Body of pancreas (tissue), 4 donors: Measurements from ENCODE around the gene CCR6. TPM values are rescaled to one million over a fixed set of nuclear protein-coding genes. Genes with fewer than 3 reads are reported as not detected.
"Not testable (repeated sequence)": the region's sequence is repeated elsewhere in the genome, so short reads cannot be mapped to it uniquely, and the experiment has no call there.

Source experiments
- ATAC-seq: fragments of 150-250 bp; one replicate; pipeline ENCODE4 v1.9.1; 2016
- DNase-seq, 4 donors: peaks; one replicate each; pipeline ENCODE4 v3.0.0-alpha.2; 2019
- H3K27ac ChIP-seq, 4 donors: fragments of 200-600 bp; sonication (generic); 1 replicate in 3 of 4; 2 replicates in 1 of 4; pipeline versions ENCODE4 v1.5.1 to v1.6.1; 2016 to 2019; ENCODE audit warnings: mild to moderate bottlenecking in 1 of 4, mixed read lengths in 1 of 4, moderate library complexity in 1 of 4
- H3K27me3 ChIP-seq, 2 donors: fragments of 200-600 bp; sonication (generic); one replicate each; pipeline ENCODE4 v1.6.0; 2016; ENCODE audit warnings: mild to moderate bottlenecking in 1 of 2
- H3K36me3 ChIP-seq, 2 donors: fragments of 200-600 bp; sonication (generic); replicated peaks in 1 of 2; 2 replicates each; pipeline ENCODE4 v1.5.1; 2016; ENCODE audit warnings: low read depth in 2 of 2; ENCODE audit not compliant: insufficient read depth in 1 of 2
- H3K4me1 ChIP-seq: fragments of 200-600 bp; sonication (generic); one replicate; pipeline ENCODE4 v1.6.0; 2016
- H3K4me3 ChIP-seq, 2 donors: fragments of 200-600 bp; sonication (generic); 1 replicate in 1 of 2; 2 replicates in 1 of 2; pipeline ENCODE4 v1.5.1; 2016 to 2019
- H3K9me3 ChIP-seq, 3 donors: fragments of 200-600 bp; sonication (generic); 1 replicate in 2 of 3; 2 replicates in 1 of 3; pipeline ENCODE4 v1.5.1; 2016
- CTCF ChIP-seq, 7 experiments: fragments of 450-650 bp in 4 of 7; fragments of 200-600 bp in 3 of 7; sonication (generic) in 3 of 7; IDR thresholded peaks; one replicate each; pipeline ENCODE4 v1.5.1; 2016 to 2019; ENCODE audit warnings: antibody characterized with exemption in 7 of 7
- POLR2A ChIP-seq, 3 donors: fragments of 450-650 bp; IDR thresholded peaks; one replicate each; pipeline ENCODE4 v1.6.1; 2016; ENCODE audit warnings: antibody characterized with exemption in 3 of 3, mild to moderate bottlenecking in 2 of 3
- WGBS, 2 donors: methylation state at CpG; one replicate each; pipeline ENCODE4 v1.1.5; 2017; 5-methylcytosine and 5-hydroxymethylcytosine counted together
- intact Hi-C: fragments of 100-400 bp; cut with DNase I; formaldehyde crosslinking; loops from one replicate; pipeline ENCODE4 v1.15.1; 2023
- total RNA-seq, 2 donors: library from RNA; depleted of rRNA; stranded (reverse); fragments of >200 nt; gene quantifications; one replicate each; pipeline ENCODE4 v1.1.0, GENCODE V29; 2016

The CCR6 gene
- total RNA-seq, 2 donors from 2014 or later, result not detected

- H3K27ac ChIP-seq, result no peak overlapping the region
- ATAC-seq, result no peak
- DNase-seq, result no peak
- H3K36me3 ChIP-seq, result no peaks in the 10 kb centered on the region
- no peaks in the 10 kb centered on the region for H3K4me1 ChIP-seq
- intact Hi-C loops, result no loop called here
- TF ChIP-seq CTCF (IDR thresholded peaks at IDR 0.05) (no peak), POLR2A (IDR thresholded peaks at IDR 0.05) (no peak)
- no peak overlapping the region for H3K4me3 ChIP-seq
- H3K9me3 ChIP-seq, result no peaks in the 10 kb centered on the region
- WGBS, 2 donors, result 78 to 83% methylated on average over 11 of the region's 11 CpGs
- H3K27me3 ChIP-seq, result no peaks in the 10 kb centered on the region
Measured at GRCh38 chr6:167079853-167080297, 43.0 kb upstream of the CCR6 start.

- ATAC-seq (no peak), DNase-seq (no peak)
- Histone ChIP-seq H3K4me3 (no peak overlapping the region), H3K27me3 (no peaks in the 10 kb centered on the region), H3K27ac (no peak overlapping the region), H3K9me3 (peaks cover 0 to 12% (median 0%) of the 10 kb centered on the region in 3 donors), H3K36me3 (no peaks in the 10 kb centered on the region), H3K4me1 (no peaks in the 10 kb centered on the region)
- TF ChIP-seq CTCF (IDR thresholded peaks at IDR 0.05), result no peak
- 73 to 79% methylated on average over 3 of the region's 3 CpGs for WGBS, 2 donors
- intact Hi-C loops, result no loop called here
Measured at GRCh38 chr6:167087857-167088354, 35.0 kb upstream of the CCR6 start.

GRCh38 chr6:167088741-167089140 is 34.2 kb upstream of the CCR6 start:
- H3K4me1 ChIP-seq, DNase-seq, H3K36me3 ChIP-seq, ATAC-seq, intact Hi-C loops, H3K27me3 ChIP-seq, H3K4me3 ChIP-seq, H3K27ac ChIP-seq: not testable (repeated sequence)
- H3K9me3 ChIP-seq, result peaks cover 0 to 12% (median 0%) of the 10 kb centered on the region in 3 donors

- intact Hi-C loops, result no loop called here
- no peaks in the 10 kb centered on the region for H3K27me3 ChIP-seq
- H3K4me1 ChIP-seq, result no peaks in the 10 kb centered on the region
- H3K4me3 ChIP-seq, result no peak overlapping the region
- H3K27ac ChIP-seq, result no peak overlapping the region
- TF ChIP-seq CTCF (IDR thresholded peaks at IDR 0.05) (no peak), POLR2A (IDR thresholded peaks at IDR 0.05) (no peak)
- 73 to 78% methylated on average over 10 to 11 of the region's 11 CpGs for WGBS, 2 donors
- peaks cover 0 to 12% (median 0%) of the 10 kb centered on the region in 3 donors for H3K9me3 ChIP-seq
- H3K36me3 ChIP-seq, result no peaks in the 10 kb centered on the region
- DNase-seq (no peak), ATAC-seq (no peak)
Measured at GRCh38 chr6:167089243-167090142, 33.4 kb upstream of the CCR6 start.

DNA sequence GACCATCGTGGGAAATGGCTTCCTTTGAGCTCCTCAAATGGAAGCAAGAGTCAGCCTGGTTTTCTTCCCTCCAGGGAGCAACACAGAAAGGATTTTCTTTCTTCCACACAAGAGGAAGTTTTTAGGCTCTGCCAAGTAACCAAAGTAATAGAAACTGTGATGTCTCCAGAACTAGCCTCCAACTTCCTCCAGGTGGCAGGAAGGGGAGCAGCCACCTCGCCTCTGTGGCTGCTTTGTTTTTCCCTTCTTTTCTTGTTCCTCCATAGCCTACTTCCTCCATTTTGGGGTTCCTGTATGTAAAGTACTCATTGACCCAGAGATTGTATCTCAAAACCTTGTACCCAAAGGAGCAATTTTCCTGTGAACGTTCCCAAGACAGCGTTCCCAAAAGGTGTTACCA is 32.7 kb upstream of the CCR6 start:
- WGBS, 2 donors, result 66 to 89% methylated on average over 4 of the region's 4 CpGs
- H3K27ac ChIP-seq, result no peak overlapping the region
- intact Hi-C loops, result no loop called here
- TF ChIP-seq POLR2A (IDR thresholded peaks at IDR 0.05) (no peak), CTCF (IDR thresholded peaks at IDR 0.05) (no peak)
- peaks cover 0 to 12% (median 0%) of the 10 kb centered on the region in 3 donors for H3K9me3 ChIP-seq
- no peaks in the 10 kb centered on the region for H3K36me3 ChIP-seq
- H3K4me3 ChIP-seq, result no peak overlapping the region
- no peak for DNase-seq
- no peak for ATAC-seq
- no peaks in the 10 kb centered on the region for H3K4me1 ChIP-seq
- no peaks in the 10 kb centered on the region for H3K27me3 ChIP-seq
